NCI-H1105 (cell line): ENCODE results near the gene CHID1.

Experiments used
- DNase-seq: peaks from one replicate; lab custom pipeline; 2025; lab: John Stamatoyannopoulos, UW

CHID1 gene

GRCh38 chr11:823441-824291, 86.9 kb downstream of the CHID1 start:
- peak; percentile 58 for DNase-seq

- DNase-seq: no peak
Observed at GRCh38 chr11:821512-822371, 88.9 kb downstream of the CHID1 start.

GRCh38 chr11:820655-821511, 89.7 kb downstream of the CHID1 start:
- DNase-seq: no peak

GRCh38 chr11:819943-820649, 90.5 kb downstream of the CHID1 start:
- DNase-seq: peak; percentile 94

GRCh38 chr11:819129-819931, 91.3 kb downstream of the CHID1 start:
- DNase-seq: peak; percentile 91

GRCh38 chr11:818396-819128, 92.0 kb downstream of the CHID1 start, which contains the start of gene PNPLA2:
TSS of gene PNPLA2 (plus strand) at chr11:818914. CDS start at chr11:819719, 805 bp downstream.
- DNase-seq: no peak
